Endothelial cell of umbilical vein (primary cell): ENCODE data around the gene R3HDM1. TPM values are rescaled to one million over a fixed set of nuclear protein-coding genes. Genes with fewer than 3 reads are reported as not detected.

Experiments
- BruUV-seq: library from RNA; stranded (reverse); fragments of 400-500 nt; replicated peaks from 2 replicates; lab custom pipeline; 2021; lab: Mats Ljungman, UMichigan
- CTCF ChIA-PET: fragments of 300-600, 350-600 bp; sonication (Branson Sonifier 250); formaldehyde crosslinking; loops from one replicate; lab custom pipeline; 2021; ENCODE audit warnings: antibody characterized with exemption, inconsistent platforms; lab: Charles Lee
- POLR2A ChIA-PET: fragments of 300-600, 350-600 bp; sonication (Branson Sonifier 250); formaldehyde crosslinking; loops from one replicate; lab custom pipeline; 2021; ENCODE audit warnings: antibody characterized with exemption, inconsistent platforms; lab: Charles Lee
- DNase-seq: peaks from one replicate; pipeline ENCODE4 v3.0.0-alpha.2; 2011; ENCODE audit warnings: low read depth, low spot score
- FAIRE-seq: peaks from 2 replicates; lab custom pipeline; 2011; peaks lifted over from hg19 to GRCh38; lab: Jason Lieb, UNC
- H2AFZ ChIP-seq: 2 replicates; pipeline ENCODE4 v1.6.0; 2012; ENCODE audit warnings: low read depth, low read length, control low read depth, inconsistent platforms
- H3K27ac ChIP-seq: 2 replicates; pipeline ENCODE4 v1.5.1; 2011; ENCODE audit warnings: low read depth, mild to moderate bottlenecking, control low read depth, low read length, moderate library complexity; ENCODE audit not compliant: insufficient read depth
- H3K27me3 ChIP-seq, 2 experiments: 2 replicates each; pipeline versions ENCODE4 v1.6.0 to v1.6.1; 2011; ENCODE audit warnings: low read length in 2 of 2, mixed read lengths in 1 of 2; ENCODE audit not compliant: control insufficient read depth in 2 of 2, insufficient read depth in 2 of 2
- H3K36me3 ChIP-seq, 2 experiments: 2 replicates in 1 of 2; 3 replicates in 1 of 2; pipeline ENCODE4 v1.5.1; 2011; ENCODE audit warnings: low read length in 2 of 2, mild to moderate bottlenecking in 1 of 2, moderate library complexity in 1 of 2; ENCODE audit not compliant: control insufficient read depth in 2 of 2, insufficient read depth in 2 of 2; ENCODE audit errors: extremely low read depth in 1 of 2
- H3K4me1 ChIP-seq: 3 replicates; pipeline ENCODE4 v1.5.1; 2011; ENCODE audit warnings: mild to moderate bottlenecking, low read length; ENCODE audit not compliant: control insufficient read depth, insufficient read depth; ENCODE audit errors: extremely low read depth
- H3K4me2 ChIP-seq: 2 replicates; pipeline ENCODE4 v1.6.1; 2011; ENCODE audit warnings: low read length, control low read depth, mixed read lengths; ENCODE audit not compliant: insufficient read depth
- H3K4me3 ChIP-seq, 3 experiments: fragments of 200-600 bp in 1 of 3; sonication (generic), shearing (Covaris generic) in 1 of 3; replicated peaks in 1 of 3; 2 replicates each; pipeline ENCODE4 v1.5.1; 2011 to 2016; ENCODE audit warnings: control low read depth in 3 of 3, low read length in 3 of 3, mild to moderate bottlenecking in 2 of 3, inconsistent platforms in 1 of 3, low read depth in 1 of 3, moderate library complexity in 1 of 3; ENCODE audit not compliant: insufficient read depth in 1 of 3
- H3K79me2 ChIP-seq: 2 replicates; pipeline ENCODE4 v1.6.0; 2012; ENCODE audit warnings: low read length, inconsistent platforms; ENCODE audit not compliant: control insufficient read depth, insufficient read depth
- H3K9ac ChIP-seq: replicated peaks from 2 replicates; pipeline ENCODE3; 2011; ENCODE audit warnings: low read length, control low read depth; ENCODE audit not compliant: insufficient read depth; ENCODE audit errors: extremely low read depth
- H3K9me1 ChIP-seq: replicated peaks from 3 replicates; pipeline ENCODE4 v1.6.0; 2011; ENCODE audit warnings: mild to moderate bottlenecking, low read length; ENCODE audit not compliant: control insufficient read depth, insufficient read depth; ENCODE audit errors: extremely low read depth
- H3K9me3 ChIP-seq: replicated peaks from 2 replicates; pipeline ENCODE4 v1.5.1; 2012; ENCODE audit warnings: low read length, inconsistent platforms; ENCODE audit not compliant: control insufficient read depth, insufficient read depth
- H4K20me1 ChIP-seq: replicated peaks from 2 replicates; pipeline ENCODE3; 2011; ENCODE audit warnings: mild to moderate bottlenecking, low read length; ENCODE audit not compliant: control insufficient read depth, insufficient read depth; ENCODE audit errors: extremely low read depth
- EZH2 ChIP-seq: IDR thresholded peaks from 2 replicates; pipeline ENCODE4 v1.6.1; 2012; ENCODE audit warnings: borderline replicate concordance, low read depth, mild to moderate bottlenecking, moderate library complexity, low read length, inconsistent platforms; ENCODE audit not compliant: severe bottlenecking
- FOS ChIP-seq: IDR thresholded peaks from 2 replicates; pipeline ENCODE4 v1.6.1; 2011; ENCODE audit warnings: mild to moderate bottlenecking, low read length, moderate library complexity, borderline replicate concordance; ENCODE audit not compliant: insufficient read depth
- GATA2 ChIP-seq: IDR thresholded peaks from 2 replicates; pipeline ENCODE4 v1.7.0; 2011; ENCODE audit warnings: low read depth, mild to moderate bottlenecking, moderate library complexity, mixed read lengths, low read length; ENCODE audit not compliant: insufficient read length, insufficient read depth
- JUN ChIP-seq: IDR thresholded peaks from 2 replicates; pipeline ENCODE4 v1.6.1; 2011; ENCODE audit warnings: borderline replicate concordance, low read depth; ENCODE audit not compliant: insufficient read length, insufficient read depth
- MAX ChIP-seq: IDR thresholded peaks from 2 replicates; pipeline ENCODE4 v1.6.1; 2011; ENCODE audit not compliant: insufficient read depth, insufficient read length
- MYC ChIP-seq: IDR thresholded peaks from one replicate; pipeline ENCODE4 v1.6.1; 2011; ENCODE audit warnings: mild to moderate bottlenecking, low read depth, low read length
- POLR2A ChIP-seq: IDR thresholded peaks from 2 replicates; pipeline ENCODE4 v1.6.1; 2012; ENCODE audit warnings: low read depth, mild to moderate bottlenecking, control low read depth, low read length
- POLR2AphosphoS5 ChIP-seq: IDR thresholded peaks from 2 replicates; pipeline ENCODE4 v1.6.1; 2012; ENCODE audit warnings: low read depth, mild to moderate bottlenecking, control low read depth, low read length, moderate library complexity; ENCODE audit not compliant: insufficient read depth
- dilution Hi-C: fragments of 300-500 bp; cut with MboI; formaldehyde crosslinking; loops from one replicate; pipeline ENCODE4 v1.15.0; 2019; ENCODE audit warnings: low sequenced_read_pairs; ENCODE audit not compliant: extremely low pct_ligation_motif_present
- intact Hi-C: fragments of 100-400 bp; cut with micrococcal nuclease; formaldehyde crosslinking; loops from one replicate; pipeline ENCODE4 v1.10.0; 2022
- polyA plus RNA-seq, 4 experiments: library from polyadenylated mRNA; depleted of rRNA in 3 of 4; stranded (reverse) in 3 of 4; unstranded in 1 of 4; fragments of >200 nt; gene quantifications; 2 replicates each; pipeline versions ENCODE4 v1.2.1 to v1.2.3, GENCODE V29; 2011 to 2012; ENCODE audit warnings: missing spikeins in 1 of 4
- total RNA-seq: library from RNA; stranded (reverse); gene quantifications from 2 replicates; pipeline ENCODE4 v1.2.3, GENCODE V29; 2021
- TF ChIP-seq, protein P1 (sequence below), 2 donors: IDR thresholded peaks; 1 replicate in 1 of 2; 2 replicates in 1 of 2; pipeline ENCODE4 v1.5.1; 2011; ENCODE audit warnings: low read length in 2 of 2, mild to moderate bottlenecking in 2 of 2, moderate library complexity in 2 of 2, control low read depth in 1 of 2, inconsistent platforms in 1 of 2, low read depth in 1 of 2; ENCODE audit not compliant: insufficient read depth in 1 of 2; ENCODE audit errors: extremely low read depth in 1 of 2

The R3HDM1 gene
- total and polyA plus RNA-seq, 2 donors (not counting 3 experiments of a cell fraction or from before 2014, with no cell fraction given): 36.6 to 61.8 TPM

DNA sequence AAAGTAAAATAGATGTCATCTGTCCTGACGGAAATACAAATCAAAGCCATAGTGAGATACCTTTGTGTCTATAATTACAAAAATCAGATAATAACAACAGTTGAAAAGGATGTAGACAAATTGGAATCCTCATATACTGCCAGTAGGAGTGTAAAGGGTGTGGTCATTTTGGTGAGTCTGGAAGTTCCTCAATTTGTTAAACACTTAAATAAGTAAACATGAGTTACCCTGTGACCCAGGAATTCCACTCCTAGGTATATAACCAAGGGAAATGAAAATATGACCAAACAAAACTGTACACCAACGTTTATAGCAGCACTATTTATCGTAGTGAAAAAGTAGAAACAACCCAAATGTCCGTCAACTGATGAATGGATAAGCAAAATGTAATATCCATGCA lies 24.0 kb downstream of the R3HDM1 start:
- no peak for DNase-seq
- H3K79me2 ChIP-seq: peaks cover 45% of the 10 kb centered on the region
- no TSS peak for BruUV-seq
- CTCF ChIA-PET: no interaction called here
- H3K4me2 ChIP-seq: no peak overlapping the region
- POLR2A ChIA-PET: no interaction called here
- no peaks in the 10 kb centered on the region for H3K4me1 ChIP-seq
- no peak overlapping the region for H3K27ac ChIP-seq
- no peak overlapping the region for H3K4me3 ChIP-seq
- no peaks in the 10 kb centered on the region for H3K27me3 ChIP-seq
- H3K9me1 ChIP-seq: no peaks in the 10 kb centered on the region
- peaks cover 3% of the 10 kb centered on the region for H4K20me1 ChIP-seq
- no peaks in the 10 kb centered on the region for H3K9me3 ChIP-seq
- dilution Hi-C loops (no loop called here), intact Hi-C loops (no loop called here)
- no peak for FAIRE-seq
- no peak for TF ChIP-seq GATA2
- TF ChIP-seq POLR2AphosphoS5: no peak
- no peak for TF ChIP-seq EZH2
- TF ChIP-seq FOS: no peak
- no peak for TF ChIP-seq MAX
- H3K36me3 ChIP-seq: peaks cover 0 to 2% of the 10 kb centered on the region in 2 experiments
- H2AFZ ChIP-seq: no peak overlapping the region
- H3K9ac ChIP-seq: no peak overlapping the region

- no peak overlapping the region for H3K27ac ChIP-seq
- no peak for DNase-seq
- no peak overlapping the region for H2AFZ ChIP-seq
- H3K36me3 ChIP-seq: peaks cover 0 to 2% of the 10 kb centered on the region in 2 experiments
- POLR2A ChIA-PET: no interaction called here
- intact Hi-C loops: no loop called here
- dilution Hi-C loops: no loop called here
- BruUV-seq: no TSS peak
- H3K4me3 ChIP-seq: no peak overlapping the region
- no peak overlapping the region for H3K9ac ChIP-seq
- H3K9me3 ChIP-seq: no peaks in the 10 kb centered on the region
- no peaks in the 10 kb centered on the region for H3K4me1 ChIP-seq
- no peak for TF ChIP-seq JUN
- TF ChIP-seq MYC: no peak
- TF ChIP-seq FOS: no peak
- TF ChIP-seq GATA2: no peak
- TF ChIP-seq MAX: no peak
- TF ChIP-seq POLR2AphosphoS5: no peak
- no peak for TF ChIP-seq EZH2
- TF ChIP-seq POLR2A: no peak
- TF ChIP-seq, protein P1, sequence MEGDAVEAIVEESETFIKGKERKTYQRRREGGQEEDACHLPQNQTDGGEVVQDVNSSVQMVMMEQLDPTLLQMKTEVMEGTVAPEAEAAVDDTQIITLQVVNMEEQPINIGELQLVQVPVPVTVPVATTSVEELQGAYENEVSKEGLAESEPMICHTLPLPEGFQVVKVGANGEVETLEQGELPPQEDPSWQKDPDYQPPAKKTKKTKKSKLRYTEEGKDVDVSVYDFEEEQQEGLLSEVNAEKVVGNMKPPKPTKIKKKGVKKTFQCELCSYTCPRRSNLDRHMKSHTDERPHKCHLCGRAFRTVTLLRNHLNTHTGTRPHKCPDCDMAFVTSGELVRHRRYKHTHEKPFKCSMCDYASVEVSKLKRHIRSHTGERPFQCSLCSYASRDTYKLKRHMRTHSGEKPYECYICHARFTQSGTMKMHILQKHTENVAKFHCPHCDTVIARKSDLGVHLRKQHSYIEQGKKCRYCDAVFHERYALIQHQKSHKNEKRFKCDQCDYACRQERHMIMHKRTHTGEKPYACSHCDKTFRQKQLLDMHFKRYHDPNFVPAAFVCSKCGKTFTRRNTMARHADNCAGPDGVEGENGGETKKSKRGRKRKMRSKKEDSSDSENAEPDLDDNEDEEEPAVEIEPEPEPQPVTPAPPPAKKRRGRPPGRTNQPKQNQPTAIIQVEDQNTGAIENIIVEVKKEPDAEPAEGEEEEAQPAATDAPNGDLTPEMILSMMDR (IDR thresholded peaks at IDR 0.05; ENCODE audit: extremely low read depth in 1 of 2, insufficient read depth in 1 of 2, low read depth in 1 of 2, low read length in 2 of 2): no peak
- CTCF ChIA-PET: interaction anchor here (1.2 kb wide), 1 partner anchor 14 kb away, joined by 4 read pairs; no protein-coding TSS in a partner anchor
- peaks cover 35% of the 10 kb centered on the region for H3K79me2 ChIP-seq
- H3K27me3 ChIP-seq: no peaks in the 10 kb centered on the region
- no peaks in the 10 kb centered on the region for H4K20me1 ChIP-seq
- no peak overlapping the region for H3K4me2 ChIP-seq
- no peak for FAIRE-seq
- no peaks in the 10 kb centered on the region for H3K9me1 ChIP-seq
These were observed 26.2 kb downstream of the R3HDM1 start for GRCh38 chr2:135557530-135557929.
